Stimulated activated CD8-positive, alpha-beta memory T cell treated with anti-CD3 and anti-CD28 coated beads, Interleukin-4, amount 100 ng/mL, for 24 hours (primary cell): ENCODE data around the gene ARHGAP27.

Experiments used
- DNase-seq: peaks from one replicate; pipeline ENCODE4 v3.0.0-alpha.2; 2020; ENCODE audit warnings: low read depth

Gene ARHGAP27

DNA sequence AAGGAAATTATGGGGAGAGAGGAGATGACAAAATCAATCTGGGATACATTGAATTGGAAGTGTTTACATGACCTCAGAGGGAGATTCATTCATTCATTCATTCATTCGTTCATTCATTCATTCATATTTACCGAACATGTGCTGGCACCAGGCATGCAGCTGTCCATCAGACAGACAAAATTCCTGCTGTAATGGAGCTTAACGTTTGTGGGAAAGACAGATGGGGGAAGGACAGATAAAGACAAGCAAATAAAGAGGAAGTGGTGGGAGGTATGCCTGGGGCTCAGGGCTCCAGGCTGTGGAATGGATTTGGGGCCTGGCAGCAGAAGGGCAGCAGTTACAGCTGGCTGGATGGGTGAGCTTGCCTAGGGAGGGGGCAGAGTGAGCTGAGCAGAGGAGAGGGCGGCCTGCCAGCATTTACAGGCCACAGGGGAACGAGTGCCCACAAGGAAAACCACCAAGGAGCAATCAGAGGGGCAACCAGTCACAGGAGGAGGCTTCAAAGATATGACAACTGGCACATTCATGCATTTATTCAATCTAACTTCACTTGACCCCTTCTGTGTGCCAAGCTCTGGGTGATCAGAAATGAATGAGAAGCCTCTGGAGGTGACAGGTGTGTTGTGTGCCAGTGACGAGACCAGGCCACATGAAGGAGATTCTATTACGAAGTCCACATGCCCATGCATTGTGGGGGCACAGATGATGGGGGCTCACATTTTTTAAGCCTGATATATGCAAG lies 48.5 kb downstream of the ARHGAP27 start:
- no peak for DNase-seq

DNA sequence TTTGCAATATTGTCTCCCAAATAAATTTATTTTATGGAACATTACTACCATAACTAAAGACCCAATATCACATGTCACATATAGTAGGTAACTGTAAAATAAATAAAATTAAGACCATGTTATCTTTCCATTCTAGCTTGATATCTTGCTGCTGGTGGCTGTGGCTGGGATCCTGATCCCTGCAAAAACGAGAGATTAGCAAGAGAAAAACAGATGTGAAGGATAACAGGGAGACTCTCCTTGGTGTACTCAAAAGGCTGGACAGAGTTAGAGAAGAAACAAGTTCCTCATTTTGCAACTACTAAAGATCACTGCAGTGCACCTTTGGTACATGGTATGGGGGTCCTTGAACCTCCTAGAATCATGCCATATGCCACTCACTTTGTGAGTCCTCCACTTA lies 49.7 kb downstream of the ARHGAP27 start:
- no peak for DNase-seq

DNA sequence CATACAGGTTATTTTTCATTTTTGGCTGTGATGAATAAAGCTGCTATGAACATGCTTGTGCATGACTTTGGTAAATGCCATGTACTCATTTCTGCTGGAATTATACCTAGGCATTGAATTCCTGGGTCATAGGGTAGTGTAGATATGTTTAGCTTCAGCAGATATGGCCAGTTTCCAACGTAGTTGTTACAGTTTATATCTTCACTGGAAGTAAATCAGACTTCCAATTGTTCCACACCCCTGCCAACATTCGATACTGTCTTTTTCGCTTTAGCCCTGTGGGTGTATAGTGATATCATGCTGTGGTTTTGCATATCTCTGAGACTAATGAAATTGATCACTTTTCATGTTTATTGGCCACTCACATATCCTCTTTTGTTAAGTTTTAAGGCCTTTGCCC lies 50.4 kb downstream of the ARHGAP27 start:
- DNase-seq, result no peak

DNA sequence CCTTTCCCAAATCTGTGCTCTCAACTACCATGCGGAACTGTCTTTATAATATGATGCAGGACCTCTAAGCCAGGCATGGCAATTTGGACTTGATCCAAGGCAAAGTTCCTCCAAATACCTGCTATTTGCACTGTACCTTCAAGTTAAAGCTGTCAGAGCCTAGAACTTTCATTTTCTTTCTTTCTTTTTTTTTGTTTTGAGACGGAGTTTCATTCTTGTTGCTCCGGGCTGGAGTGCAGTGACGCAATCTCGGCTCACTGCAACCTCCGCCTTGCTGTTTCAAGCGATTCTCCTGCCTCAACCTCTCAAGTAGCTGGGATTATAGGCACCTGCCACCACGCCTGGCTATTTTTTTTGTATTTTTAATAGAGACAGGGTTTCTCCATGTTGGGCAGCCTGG lies 51.7 kb downstream of the ARHGAP27 start:
- no peak for DNase-seq

DNA sequence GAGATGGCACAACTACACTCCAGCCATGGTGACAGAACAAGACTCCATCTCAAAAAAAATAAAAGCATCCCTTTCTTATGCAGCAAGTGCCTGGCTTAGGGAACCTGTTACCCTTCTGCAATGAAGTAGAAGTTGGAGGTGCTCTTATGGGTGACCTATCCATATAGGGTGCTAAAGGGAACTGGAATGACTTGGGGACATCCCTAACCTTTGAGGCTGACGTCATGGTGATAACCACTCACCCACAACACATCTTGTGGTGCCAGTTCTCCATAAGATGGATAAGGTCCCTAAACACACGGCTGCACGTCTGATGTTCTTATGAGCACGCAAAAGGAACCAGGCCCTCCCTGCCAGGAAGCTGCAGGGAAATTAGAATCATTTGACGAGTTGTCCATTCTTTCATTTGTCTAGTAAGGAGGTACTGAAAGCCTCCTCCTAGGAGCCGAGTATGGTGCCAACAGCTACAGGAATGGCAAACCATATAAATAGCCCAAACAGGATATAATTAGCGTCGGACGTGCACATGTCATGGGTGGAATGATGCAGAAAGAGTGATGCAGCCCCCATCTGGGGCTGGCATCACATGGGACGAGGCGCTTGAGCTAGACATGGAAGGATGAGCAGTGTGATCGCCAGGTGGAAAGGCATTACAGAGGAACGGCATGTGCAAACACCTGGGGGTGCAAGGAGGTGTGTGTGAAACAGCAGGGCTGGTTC lies 52.5 kb downstream of the ARHGAP27 start:
- no peak for DNase-seq

DNA sequence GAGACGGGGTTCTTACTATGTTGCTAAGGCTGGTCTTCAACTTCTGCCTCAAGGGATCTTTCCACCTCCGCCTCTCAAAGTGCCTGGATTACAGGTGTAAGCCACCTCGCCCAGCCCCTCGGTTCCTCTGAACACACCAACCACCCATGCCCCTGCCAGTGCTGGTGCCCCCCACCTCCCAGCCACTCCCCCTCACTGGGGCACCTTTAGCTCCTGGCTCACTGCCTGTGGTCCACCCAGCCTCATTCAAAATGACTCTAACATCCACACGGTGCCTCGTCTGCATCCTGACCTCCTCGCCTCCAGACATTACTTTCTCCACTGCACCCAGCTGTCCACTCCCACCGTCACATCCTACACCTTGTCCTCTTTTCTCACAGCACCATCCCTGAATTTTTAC lies 55.3 kb downstream of the ARHGAP27 start:
- no peak for DNase-seq

DNA sequence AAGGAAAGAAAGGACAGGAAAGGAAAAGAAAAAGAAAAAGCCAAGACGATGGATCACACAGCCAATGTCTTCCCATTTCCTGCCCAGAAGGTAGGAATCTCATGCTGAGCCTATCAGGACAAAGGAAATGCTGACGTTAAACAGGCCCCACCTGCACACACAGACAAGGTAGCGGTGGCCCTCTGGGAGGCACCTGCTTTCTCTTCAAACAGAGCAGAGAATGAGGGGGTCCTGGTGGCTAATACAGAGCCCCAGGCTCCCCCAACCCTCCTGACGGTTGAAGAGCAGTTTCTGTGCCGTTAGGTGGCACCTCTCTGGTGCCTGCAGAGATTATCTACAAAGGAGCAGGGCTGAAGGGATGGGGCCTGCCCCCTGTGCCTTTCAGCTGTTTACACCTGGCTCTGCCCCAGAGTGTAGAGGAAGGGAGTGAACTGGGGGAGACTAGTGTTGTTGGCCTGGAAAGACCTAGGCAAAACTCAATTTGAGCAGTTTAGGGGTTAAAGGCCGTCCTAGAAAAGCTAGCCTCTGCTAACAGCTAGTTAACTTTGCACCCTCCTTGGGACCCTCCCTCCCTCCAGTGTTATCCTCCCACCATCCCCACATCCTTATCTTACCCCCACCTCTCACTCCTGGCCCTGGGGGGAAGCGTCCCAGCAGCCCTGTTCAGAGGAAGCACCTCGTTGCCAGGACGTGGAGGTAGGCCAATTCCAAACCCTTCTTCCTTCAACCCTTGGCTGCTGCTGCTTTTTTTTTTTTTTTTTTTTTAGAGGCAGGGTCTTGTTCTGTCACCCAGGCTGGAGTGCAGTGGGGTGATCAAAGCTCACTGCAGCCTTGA lies 56.3 kb downstream of the ARHGAP27 start:
- no peak for DNase-seq

DNA sequence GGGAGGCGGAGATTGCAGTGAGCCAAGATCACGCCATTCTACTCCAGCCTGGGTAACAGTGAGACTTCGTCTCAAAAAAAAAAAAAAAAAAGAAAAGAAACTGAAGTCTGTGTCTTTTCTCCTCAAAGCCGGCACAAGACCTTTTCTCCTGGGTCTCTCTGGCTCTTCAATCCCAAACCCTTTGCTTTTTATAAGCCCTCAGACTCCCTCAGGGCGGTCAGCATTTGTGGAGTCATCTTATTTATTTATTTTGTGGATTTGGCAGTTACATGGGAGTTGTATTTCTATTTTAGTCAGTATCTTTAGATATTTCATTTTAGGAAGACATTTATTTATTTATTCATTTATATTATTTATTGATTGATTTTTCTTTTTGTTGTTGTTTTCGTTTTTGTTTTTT lies 58.2 kb downstream of the ARHGAP27 start:
- DNase-seq, result no peak

DNA sequence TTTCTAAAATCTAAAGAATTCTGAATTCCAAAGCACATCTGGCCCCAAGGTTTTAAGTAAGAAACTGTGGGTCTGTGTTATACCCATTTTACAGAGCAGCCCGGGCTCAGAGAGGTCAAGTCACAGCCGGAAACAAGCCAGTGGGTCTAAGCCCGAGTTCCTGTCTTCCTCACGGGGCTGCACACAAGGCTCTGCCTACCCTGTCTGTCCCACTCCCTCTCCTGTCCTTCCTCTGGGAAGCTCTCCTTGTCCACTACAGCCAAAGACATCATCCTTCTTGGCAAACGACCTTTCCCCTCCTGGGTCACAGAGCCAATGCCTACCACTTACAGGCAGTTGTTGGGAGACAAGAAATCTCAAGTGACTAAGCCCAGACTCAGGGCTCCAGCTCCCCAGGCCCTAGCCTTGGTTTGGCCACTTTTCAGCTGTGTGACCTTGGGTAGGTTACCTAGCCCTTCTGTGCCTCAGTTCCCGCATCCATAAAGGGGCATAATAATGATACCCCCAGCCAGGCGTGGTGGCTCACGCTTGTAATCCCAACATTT lies 60.3 kb downstream of the ARHGAP27 start:
- no peak for DNase-seq

DNA sequence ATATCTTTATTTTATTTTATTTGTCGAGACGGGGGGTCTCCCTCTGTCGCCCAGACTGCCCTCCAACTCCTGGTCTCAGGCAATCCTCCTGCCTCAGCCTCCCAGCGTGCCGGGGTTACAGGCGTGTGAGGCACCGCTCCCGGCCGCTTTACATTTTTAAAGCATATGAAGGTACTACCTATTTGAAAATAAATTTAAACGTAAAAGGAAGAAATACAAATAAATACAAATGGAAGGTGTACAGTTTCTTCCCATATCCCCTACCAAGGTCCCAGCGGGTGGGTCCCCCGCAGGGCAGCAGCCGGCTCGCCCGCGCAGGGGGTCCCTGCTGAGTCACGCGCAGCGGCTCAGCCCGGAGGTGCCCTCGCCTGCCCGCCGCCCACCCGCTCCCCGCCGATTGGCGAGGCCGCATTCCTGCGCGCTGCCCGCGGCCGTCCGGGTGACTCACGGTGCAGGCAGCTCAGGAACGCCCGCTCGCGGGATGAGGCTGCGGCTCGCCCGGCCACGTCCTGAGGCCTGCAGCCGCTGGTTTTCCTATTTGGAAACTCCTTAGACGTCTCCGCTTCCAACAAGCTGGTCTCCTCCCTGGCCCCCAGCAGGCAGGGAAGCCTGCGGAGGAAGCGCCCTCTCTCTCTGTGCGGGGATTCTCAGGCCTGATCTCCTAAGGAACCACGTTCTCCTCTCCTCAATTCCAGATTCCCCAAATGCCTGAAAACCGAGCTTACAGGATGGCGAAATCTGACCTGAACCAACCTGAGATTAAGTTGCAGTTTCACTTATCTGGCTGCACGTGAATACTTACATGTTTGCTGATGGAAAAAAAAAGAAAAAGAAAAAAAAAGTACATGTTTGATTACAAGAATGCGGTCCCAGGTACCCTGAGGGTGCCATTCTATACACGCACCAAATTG lies 61.0 kb downstream of the ARHGAP27 start:
- peak; percentile 32 for DNase-seq

DNA sequence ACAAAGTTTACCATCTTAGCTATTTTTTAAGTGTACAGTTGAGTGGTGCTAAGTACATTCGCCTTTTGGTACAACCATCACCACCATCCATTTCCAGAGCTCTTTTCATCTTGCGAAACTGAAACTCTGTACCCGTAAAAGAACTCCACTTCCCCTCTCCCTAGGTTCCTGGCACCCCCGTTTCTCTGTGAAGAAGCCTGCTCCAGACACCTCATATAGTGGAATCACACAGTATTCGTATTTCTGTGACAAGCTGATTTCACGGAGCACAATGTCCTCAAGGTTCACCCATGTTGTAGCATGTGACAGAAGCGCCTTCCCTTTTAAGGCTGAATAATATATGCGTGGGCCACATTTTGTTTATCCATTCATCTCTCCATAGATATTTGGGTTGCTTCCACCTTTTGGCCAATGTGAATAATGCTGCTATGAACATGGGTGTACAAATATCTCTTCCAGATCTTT lies 61.7 kb downstream of the ARHGAP27 start:
- no peak for DNase-seq

DNA sequence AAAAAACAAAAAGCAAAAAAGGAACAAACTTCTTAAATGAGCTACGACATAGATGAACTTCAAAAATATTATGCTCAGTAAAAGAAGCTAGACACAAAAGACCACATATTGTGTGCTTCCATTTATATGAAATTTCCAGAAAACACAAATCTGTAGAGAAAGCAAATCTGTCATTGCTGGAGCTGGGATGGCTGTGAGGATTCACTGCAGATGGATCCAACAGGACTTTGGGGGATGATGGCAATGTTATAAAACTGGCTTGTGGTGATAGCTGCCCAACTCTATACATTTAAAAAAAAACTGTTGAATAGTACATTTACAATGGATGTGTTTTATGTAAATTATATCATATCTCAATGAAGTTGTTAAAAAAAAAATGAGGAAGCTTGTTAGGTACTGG lies 63.2 kb downstream of the ARHGAP27 start:
- DNase-seq, result no peak

DNA sequence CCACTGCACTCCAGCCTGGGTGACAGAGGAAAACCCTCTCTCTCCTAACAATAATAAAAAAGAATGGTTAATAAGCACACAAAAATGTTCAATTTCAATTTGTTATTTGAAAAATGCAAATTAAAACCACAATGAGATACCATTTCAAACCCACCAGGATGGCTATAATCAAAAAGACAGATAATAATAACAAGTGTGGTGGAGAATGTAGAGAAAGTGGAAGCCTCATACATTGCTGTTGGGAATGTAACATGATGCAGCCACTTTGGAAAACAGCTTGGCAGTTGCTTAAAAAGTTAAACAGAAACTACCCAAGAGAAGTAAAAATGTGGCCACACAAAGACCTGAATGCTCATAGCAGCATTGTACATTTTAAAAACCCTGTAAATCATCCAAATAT lies 64.0 kb downstream of the ARHGAP27 start:
- DNase-seq, result no peak

DNA sequence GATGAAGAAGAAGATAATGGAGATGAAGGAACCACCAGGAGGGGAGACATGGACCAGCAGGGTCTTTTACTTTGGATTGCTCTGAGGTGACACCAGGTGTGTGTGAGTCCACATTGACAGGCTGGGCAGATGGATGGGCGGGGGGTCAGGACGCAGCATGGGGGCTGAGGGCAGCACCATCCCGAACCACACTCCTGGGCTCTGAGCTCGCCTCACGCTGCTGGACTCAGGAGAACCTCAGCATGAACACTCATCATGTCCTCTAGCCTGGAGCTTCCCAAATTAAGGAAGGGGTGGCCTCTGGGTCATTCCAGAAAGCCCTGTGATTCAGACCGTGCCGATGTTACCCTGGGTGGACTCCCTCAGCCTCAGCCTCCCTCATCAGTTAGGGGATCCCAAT lies 65.5 kb downstream of the ARHGAP27 start:
- no peak for DNase-seq

DNA sequence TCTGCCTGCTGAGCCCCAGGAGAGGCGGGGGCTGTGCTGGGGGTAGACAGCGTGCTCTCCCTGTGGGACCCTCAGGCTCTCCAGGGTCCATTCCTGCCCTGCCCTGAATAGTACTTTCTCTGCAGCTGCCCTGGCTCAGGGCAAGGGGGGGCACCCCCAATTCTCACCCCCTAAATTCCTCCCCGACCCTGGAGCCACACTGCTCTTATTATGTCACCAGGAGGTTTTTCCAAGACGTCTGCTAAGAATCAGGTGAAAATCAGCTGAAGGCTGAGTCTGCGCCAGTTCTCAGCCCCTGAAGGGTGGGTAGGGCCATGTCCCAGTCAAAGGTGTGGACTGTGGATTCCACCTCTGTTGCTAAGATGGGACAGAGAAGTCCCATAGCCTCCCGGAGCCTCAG lies 66.0 kb downstream of the ARHGAP27 start:
- DNase-seq, result no peak

DNA sequence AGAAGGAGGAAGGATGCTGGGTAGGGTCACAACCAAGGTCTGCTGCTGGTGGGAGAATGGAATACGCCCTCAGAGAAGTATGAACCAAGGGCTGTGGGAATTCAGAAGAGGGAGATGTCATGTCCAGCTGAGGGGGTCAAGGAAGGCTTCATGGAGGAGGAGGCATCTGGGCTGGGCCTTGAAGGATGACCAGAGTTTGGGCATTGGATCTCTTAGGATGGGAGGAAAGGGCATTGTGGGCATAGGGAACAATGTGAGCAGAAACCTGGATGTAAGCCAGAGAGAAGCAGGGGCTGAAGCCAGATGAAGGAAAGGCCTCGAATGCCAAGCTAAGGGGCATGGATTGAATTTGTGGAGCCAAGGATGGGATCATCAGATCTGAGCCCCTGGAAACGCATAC lies 66.6 kb downstream of the ARHGAP27 start:
- DNase-seq, result no peak

DNA sequence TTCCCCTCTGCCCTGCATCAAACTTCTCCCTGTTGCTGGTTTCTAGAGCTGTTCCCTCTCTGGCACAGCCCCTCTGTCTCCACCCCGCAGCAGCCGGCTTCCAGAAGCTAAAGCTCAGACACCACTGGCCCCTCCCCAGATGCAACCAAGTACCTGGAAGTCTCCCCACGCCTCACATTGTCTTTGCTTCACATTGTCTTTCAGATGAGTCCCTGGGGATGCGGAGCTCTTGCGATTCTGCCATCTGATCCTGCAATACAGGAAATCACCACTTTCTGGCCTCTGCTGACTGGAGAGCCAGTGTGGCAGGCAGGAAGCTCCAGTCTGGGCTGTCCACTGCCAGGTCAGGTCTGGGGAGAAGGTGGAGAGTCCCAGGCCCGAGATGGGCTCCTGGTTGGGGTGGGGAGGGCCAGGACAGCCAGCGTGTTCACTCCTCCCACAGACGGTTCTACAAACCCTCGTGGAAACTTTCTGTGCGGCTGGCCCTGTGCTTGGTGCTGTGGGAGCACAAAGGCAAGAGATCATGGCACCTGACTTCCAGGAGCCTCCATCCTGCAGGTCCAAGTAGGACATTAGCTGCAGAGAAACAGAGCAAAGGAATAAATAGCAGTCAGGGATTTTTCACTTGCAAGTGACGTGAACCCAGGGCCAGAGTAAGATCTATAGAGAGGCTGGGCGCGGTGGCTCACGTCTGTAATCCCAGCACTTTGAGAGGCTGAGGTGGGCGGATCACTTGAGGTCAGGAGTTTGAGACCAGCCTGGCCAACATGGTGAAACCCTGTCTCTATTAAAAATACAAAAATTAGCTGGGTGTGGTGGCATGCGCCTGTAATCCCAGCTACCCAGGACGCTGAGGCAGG lies 67.9 kb downstream of the ARHGAP27 start:
- DNase-seq, result no peak

DNA sequence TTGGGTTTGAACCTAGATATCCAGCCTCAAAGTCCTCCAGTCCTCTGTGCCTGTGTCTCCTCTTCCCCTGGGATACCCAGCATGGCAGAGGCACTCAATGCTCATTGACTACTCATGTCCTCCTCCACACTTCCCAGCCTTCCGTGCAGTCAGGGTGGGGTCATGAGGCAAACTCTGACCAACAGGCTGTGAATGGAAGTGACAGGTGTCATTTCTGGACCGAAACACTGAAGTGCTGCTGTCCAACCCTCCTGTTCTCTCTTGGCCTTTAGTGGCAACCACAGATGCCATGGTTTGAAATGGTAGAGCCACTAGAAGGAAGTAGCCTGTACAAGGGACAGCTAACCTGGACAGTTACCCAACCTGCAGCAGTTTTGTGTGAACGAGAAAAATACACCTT lies 69.2 kb downstream of the ARHGAP27 start:
- no peak for DNase-seq

DNA sequence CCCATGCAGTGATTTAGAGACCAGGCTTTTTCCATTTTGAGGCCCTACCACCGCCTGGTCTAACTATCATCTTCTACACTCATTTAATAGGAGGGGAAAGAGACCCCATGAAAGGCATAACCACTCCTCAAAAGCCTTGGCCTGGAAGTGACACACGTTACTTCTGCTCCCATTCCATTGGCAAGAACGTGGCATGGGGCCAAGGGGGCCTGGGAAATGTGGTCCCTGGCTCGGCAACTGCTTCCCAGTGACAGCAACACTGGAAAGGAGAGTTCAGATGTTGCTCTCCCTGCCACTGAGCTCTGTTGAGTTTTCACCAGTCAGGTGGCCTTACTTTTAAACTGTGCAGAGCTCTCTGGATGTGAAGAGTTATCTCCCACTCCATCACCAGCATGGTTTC lies 70.7 kb downstream of the ARHGAP27 start:
- DNase-seq, result no peak

DNA sequence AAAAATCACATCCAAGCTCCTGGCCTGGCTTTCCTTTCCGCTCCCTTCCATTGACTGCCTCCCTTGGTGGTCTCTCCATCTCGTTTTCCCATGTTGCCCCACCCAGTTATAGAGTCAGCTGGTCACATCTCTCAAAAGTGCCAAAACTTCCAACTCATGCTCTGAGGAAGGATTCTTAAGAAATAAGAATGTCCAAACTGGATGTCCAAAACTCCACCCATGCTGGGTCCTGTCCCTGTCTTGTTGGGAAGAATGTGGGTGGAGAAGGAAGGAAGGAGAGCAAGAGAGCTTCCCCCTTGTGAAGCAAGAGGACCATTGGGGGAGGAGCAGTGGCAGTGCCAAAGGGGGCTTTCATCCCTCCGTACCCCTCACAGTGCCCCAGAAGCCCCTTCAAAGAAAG lies 71.2 kb downstream of the ARHGAP27 start:
- no peak for DNase-seq
